Stimulated activated CD8-positive, alpha-beta memory T cell treated with anti-CD3 and anti-CD28 coated beads, Interleukin-4, amount 100 ng/mL, for 4 hours (primary cell): Measurements from ENCODE around the gene MAS1L.

Experiments
- DNase-seq, 2 donors: peaks; one replicate each; pipeline ENCODE4 v3.0.0-alpha.2; 2020; ENCODE audit warnings: low read depth in 2 of 2, low spot score in 1 of 2

Gene MAS1L

DNA sequence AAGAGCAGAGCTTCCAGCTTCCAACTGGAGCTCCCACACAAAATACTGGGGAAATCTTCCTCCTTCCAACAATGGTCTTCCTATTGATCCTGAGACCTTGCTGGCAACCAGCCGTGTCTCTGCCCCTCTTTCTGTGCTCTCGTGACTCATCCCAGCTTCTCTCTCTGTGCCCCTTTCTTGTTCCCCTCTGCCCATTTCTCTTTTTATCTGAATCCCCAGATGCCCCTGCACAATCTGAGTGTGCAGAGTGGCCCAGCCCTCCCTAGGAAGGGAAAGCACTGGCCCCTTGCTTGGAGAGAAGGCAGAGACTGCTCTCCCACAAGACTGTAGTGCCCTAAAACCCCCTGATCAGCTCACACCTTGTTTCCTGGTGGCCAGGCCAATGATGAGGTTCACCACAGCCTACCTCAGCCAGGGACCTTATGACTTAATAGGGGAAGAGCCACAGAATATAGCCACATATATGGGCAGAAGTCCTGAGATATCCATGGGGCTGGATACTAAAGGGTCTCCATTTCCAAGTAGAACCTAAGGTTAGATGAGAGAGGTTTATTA, 23.1 kb upstream of the MAS1L start:
- no peak for DNase-seq

DNA sequence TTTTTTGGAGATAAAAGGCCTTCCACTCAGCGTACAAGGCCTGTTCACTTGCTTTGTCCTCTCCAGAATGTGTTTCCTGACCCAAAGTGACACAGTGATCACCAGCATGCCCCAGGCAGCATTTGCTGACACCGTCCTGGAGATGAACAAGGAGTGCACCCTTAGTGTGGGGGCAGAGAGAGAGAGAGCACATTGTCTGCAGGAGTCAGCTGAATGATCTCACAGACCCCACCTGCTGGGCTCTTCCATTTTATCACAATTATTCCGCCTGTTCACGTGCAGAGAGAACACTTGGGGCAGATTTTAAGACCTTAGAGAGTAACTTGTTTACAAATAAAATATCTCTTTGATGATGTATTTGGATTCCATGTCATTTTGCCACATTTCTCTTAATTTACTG, 22.4 kb upstream of the MAS1L start:
- DNase-seq = no peak

DNA sequence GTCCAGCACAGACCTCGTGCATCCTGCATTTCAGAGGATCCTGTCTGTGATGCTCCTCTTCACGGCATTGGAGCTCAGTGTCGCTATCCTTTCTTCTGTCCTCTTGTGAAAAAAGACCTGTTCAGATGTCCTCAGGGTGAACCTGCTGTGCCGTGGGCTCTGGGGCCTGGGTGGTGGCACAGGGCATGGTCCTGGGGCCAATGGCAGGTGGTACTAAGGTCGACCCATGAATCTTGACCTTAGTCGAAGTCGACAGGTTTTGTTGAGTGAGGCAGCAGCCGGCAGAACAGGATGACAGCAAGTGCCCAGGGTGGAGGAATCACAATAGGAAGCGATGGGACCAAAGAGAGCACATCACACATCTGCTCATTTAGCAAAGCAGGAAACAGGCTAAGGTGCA, 22.0 kb upstream of the MAS1L start:
- DNase-seq = no peak

DNA sequence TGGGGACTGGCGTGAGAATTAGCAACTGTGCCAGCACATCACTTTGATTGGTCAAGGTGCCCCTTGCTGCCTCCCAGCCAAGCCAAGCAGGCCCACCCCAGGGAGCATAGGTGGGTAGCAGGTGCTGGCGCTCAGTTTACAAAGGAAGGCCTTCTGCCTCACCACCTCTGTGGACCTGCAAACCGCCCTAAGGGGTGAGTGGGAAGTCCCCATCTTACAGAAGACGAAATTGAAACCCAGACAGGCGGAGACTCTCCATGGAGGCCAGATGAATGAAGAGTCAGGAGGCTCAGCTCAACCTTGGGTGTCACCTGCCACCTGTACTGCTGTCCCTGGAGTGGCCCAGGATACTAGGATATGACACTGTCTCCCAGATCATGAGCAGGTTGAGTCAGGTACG, 21.5 kb upstream of the MAS1L start:
- DNase-seq = no peak

DNA sequence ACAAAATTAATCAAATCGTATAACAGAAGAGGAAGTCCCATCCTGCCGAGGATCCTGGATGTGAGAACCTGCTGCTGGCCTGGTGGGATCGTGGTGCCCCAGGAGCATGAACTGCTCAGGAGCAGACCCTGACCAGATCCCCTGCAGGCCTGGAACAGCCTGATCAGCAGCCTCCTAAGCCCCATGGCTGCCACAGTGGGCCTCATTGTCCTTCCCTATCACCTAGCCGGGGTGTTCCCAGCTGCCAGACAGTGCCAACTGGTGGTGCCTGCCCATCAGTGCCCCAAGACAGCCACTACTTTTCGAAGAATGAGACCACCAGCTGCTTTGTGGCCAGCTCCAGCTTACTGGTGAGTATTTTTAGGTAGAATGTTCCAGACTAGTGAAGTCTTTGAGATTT, 19.6 kb upstream of the MAS1L start:
- DNase-seq = no peak

DNA sequence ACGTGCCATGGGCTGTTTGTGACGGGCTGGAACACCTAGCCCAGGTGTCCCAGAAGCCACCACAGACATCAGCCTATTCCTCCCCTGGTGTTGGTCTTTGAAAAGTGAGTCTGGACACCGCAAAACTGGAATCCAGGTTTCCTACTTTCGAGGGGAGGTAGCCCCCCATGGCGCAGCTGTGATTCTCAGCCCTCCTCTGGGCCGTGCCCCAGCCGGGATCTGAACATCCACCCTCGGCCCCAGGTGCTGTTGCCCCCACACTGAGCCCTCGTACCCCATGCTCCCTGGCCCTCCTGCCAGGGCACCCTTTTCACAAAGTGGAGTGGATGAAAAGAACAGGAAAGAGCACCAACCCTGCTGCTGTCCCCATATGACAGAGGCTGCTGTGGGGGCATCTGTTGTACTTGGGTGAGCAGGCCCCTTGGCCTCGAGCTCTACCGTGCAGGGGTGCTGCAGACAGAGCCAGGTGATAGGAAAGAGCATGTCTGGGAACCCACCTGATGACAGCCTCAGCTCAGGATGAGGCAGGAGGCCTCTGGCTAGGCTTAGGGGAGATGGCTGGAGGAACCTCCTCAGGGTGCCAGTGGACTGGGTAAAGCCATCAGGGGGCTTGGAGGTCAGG, 18.8 kb upstream of the MAS1L start:
- no peak for DNase-seq

DNA sequence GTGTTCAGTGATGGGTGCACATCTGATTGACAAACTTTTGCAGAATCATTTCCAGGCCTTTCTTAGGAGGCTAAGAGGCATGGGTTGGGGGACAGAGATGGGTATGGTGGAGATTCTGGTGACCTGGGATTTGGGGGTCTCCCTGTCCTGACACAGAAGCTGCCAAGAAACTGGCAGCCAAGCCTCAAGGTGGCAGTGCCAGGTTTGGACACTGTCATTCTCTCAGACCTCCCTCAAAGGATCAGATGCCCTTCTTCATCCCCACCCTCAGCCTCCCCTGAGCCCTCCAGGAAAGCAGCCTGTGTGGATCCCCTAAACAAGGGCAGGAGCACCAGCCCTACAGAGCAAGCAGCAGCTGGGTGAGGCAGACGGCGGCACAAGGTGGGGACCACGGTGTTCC, 18.1 kb upstream of the MAS1L start:
- no peak for DNase-seq

DNA sequence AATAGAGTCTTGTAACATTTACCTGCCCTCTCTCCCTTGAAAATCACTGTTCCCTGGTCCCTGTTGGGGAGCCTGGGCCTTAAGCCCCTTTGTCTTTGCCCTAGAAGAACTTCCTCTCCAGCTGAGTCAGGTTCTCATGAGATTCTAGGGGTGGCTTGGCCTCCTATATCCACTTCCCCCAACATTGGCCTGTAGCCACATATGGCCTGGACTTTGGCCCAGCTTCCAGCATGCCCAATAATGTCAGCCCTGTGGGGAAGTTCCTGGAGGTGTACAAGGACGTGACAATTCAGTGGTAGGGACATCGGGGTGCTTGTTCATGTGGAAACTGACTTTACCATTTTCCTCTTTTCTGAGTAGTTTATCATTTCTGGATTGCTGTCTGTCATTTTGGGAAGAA, 17.2 kb upstream of the MAS1L start:
- DNase-seq = no peak

DNA sequence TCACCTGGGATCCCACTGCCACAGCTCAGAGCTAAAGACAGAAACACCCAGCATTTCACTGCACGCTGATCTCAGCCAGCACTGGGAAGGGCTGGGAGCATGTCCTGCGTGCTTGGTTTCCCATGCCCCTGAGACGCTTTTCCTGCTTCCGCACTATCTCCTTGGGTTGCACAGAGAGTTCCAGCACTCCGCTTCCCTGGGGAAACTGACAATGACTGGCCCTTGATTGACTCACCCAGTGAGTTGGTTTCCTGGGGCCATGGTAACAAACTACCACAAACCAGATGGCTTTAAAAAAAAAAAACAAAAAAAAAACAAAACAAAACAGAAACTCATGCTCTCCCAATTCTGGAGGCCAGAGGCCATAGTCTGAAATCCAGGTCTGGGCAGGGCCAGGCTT, 14.8 kb upstream of the MAS1L start:
- no peak for DNase-seq

DNA sequence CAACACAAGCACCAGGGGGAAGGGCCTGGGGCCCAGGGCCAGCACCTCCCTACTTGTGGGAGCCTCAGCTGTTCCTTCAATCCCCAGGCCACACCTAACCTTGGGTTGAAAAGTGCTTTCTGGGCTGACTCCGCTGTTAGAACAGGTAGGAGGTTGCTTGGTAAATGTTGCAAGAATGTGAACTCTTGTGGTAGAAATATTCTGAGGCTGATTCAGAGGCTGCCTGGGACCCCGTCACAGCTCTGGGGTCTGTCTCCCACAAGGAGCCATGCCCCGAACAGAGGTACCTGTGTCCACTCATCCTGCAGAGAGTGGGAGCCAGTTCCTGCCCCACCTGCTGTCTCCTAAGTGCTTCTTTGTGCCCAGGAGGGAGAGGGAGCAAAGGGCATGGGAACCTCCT, 14.4 kb upstream of the MAS1L start:
- no peak for DNase-seq

DNA sequence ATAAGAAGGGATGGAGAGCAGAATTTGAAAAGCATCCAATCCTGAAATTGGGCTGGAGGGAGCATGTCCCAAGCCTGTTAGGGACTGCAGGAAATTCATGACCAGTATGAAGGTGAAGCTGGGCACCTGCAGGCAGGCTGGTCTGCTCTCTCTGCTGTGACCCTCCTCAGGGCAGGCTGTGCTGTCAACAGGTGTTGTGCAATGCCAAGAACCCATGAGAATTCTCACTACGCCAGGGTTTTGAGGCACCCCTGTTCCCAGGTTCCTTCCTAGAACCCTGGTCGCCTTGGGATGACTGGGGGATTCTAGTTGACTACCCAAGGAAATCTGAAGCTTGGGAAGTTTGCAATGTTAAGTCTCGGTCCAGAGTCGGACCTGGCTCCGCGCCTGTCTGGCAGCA, 13.3 kb upstream of the MAS1L start:
- DNase-seq = no peak

DNA sequence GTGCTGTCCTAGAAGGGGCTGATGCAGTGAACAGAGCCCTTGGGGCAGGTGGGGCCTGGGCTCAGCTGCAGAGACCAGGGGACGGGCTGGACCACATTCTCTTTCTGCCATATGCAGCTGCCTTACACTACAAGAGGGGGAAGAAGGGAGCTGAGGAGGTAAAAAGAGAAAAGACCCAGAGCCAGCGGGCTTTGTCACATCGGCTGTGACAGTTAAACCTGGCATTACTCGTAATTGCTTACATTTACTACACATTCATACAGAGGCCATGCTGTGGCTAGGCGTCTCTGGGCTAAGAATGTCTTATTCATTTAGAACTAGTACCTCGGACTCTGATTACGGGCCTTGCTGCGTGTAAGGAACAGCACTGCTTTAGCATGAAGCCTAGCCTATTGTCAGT, 12.8 kb upstream of the MAS1L start:
- DNase-seq = no peak

DNA sequence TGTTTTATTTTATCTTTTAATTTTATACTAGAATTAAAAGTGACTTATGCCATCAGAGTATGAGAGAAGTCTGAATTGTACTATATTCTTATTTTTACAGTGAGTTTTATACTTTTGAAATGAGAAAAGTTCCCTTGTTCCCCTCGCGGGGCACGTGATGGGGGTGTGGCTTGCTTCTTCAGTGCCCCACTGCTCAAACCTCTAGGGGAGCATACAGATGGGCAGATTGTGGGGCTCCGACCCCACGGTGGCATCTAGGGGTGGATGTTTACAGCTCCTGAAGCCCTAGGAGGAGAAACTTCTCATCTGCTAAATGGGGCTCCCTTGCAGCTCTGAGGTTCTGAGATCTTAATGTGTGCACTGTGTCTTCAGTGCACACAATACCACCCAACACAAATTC, 11.9 kb upstream of the MAS1L start:
- no peak for DNase-seq

DNA sequence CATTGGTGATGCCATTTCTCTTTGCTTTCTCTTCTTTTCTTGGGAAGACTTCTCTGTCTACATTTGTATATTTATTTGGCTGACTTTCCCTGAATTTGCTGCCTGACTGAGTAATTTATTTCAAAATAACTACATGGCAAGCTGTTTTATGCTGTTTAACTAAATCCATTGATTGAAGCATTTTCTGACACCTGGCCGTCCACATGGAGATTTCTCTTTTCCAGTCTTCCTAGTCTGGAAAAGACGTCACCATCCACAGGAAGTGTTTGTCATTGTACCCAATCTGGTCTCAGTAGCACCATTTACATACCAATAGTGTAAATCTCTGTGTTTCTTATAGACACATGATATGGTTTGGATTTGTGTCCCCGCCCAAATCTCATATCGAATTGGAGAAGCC, 9.2 kb upstream of the MAS1L start:
- no peak for DNase-seq

DNA sequence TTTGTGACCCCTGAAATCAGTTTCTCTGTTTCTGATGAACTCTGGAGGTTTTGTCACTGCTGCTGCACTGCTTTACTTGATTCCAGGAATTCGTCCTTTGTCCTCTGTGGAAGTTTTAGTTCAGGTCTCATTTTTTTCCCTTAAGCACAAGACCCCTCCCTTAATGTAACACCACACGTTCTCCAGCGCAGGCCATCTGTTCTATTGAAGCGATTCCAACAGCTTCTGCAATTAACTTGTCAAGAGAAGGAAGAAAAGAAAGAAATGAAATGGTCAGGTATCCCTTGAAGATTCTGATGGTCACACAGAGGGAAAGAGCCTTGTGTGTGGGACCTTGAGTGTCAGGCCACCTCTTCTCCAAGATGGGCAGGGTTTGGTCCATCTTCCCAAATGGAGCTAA, 7.8 kb upstream of the MAS1L start:
- no peak for DNase-seq

DNA sequence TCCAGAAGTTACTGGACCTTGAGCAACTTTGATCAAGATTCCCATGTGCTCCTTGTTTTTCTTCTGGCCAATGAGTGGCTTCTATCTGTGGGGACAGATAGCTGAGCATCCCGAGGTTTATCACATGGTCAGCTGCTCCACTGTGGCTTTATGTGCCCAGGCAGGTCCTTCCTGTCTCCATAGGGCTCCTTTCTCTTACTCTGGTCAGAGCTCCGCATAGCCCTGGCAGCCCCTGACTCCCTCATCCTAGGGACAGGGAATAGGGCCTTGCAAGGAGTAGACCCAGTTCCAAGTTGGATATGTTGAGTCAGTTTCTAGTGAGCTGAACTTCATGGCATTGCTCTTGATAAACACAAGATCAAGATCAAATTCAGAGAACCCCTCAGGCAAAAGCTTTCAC, 6.4 kb upstream of the MAS1L start:
- no peak for DNase-seq

DNA sequence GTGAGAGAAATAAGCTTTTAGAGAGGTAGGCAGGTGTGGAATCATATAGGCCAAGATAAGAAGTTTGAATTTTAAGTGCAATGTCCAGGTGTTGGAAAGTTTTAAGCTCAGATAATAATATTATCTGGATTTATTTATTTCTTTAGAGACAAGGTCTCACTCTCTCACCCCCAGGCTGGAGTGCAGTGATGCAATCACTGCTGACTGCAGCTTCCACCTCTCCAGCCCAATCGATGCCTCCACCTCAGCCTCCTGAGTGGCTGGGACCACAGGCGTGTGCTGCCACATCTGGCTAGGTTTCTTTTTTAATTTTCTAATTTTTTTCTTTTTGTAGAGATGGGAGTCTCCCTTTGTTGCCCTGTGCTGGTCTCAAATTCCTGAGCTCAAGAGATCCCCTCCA, 5.5 kb upstream of the MAS1L start:
- DNase-seq = no peak

DNA sequence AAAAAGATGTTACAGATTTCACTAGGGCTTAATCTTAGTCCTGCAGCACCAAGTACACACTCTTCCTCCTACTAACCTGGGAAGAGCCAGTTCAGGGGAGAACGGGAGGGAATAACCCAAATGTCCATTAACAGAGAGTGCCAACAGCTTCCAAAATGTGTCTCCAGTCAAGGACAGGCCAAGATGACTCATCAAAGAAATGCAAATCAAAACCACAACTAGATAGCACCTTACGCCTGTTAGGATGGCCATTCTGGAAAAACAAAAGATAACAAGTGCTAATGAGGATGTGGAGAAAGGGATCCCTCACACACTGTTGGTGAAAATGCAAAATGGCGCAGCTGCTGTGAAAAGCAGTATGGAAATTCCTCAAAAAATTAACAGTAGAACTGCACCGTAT, 3.8 kb upstream of the MAS1L start:
- no peak for DNase-seq

DNA sequence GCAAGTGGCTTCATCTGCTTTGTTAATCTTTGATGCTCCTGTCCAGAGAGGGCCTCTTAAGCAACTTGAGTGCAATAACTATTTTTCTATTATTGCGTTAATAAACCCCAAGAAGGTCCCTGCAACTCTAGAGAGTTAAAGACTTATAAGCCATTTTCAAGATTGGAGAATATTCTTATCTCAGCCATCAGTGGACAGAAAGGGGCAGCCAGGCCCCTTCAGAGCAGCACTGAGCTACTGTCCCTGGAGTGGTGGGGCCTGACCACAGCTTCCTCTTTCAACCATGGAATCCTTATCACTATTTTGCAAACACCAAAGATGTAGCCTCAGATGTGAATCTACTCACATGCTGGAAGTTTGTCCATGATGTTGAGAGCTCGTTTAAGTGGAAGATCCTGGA, 2.8 kb upstream of the MAS1L start:
- DNase-seq = no peak

DNA sequence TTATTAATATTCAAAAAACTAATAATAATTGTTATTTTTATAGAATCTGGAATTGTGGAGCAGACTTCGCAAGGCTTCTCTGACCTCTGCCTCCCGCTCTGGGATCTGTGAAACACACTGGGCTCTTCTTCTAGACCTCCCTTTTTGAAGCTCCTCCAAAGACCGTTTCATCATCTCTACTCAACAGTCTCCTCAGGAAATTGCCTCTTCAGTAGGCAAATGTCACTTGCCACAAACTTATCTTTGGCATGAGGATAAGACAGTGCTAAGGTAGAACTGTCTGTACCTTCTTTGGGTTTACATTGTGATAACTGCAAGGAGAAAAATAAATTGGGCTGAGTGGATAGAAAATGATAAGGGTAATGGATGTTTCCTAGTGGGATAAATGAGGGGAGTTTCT, 2.3 kb upstream of the MAS1L start:
- DNase-seq = no peak

DNA sequence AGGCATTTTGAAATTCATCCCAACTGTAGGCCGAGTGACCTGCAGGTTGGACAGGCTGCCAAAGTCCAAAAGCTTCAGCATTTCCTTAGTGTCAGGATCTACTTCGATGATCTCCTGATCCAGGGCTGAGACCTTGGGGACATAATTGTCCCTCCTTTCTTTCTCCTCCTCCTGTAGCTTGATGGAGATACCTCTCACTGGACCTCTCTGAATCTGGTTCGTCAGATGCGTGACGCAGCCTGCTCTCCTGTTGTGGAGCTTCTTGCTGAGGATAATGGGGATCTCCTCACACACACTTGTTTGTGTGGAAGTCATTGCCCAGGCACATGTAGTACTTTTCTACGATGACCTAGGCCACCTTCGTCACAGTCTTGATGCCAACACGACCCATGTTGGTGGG, 1.5 kb upstream of the MAS1L start:
- no peak for DNase-seq

DNA sequence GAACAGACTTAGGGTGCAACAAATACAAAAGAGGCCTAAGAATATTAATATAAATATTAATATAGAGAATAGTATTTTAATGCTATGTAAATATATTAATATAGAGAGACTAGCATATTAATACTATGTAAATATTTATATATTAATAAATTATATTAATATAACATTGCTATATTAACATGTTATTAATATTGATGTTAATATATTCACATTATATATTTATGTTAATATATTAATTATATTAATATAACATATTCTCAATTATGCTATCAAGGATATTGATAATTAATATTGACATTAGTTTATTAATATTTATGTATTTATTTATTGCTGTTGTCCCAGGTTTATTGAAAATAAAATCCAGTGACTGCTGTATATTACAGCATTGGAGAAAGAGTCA, 1.1 kb upstream of the MAS1L start:
- DNase-seq = no peak

DNA sequence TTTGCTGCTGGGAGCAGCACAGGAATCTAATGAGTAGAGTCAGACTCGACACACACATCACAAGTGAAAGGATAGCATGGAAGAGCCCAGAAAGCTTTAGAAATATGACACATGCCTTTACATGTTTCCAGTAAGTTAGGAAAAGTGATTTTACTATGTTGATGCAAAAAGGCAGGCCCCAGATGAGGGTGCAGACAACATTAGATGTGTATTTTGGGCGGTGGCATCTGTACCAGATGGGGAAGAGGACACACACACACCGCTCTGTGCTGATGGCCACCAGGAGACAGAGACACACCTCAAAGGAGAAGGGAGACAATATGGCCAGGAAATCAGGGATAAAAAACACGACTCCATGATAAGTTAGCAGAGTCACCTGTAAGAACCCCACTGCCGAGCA, 625 bp downstream of the MAS1L start:
- DNase-seq = no peak

DNA sequence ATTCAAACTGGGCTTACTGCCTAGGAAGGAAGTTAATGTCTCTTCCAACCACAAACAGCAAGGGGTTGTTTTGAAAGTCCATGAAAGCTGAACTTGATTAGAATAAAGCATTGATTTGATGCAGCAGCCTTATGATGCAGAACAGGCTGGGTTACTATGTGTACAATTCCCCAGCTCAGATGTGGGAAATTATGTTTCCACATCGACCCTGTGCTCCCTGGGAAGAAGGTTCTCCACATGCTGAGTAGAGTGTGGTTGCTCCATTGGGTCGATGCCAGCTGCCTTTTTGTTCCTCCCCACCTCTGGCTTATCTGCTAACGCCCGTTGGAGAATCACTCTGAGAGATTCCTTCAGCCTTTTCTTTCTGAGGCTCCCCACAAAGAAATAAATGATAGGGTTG, 1.2 kb downstream of the MAS1L start:
- DNase-seq = no peak
